Medulla oblongata (tissue), 1 donor: ENCODE data around the gene UNC5B.
A peak's percentile ranks its signal among the peaks of the same experiment; 100 is the strongest.
"Not testable (repeated sequence)": the region's sequence is repeated elsewhere in the genome, so short reads cannot be mapped to it uniquely, and the experiment has no call there.

Experiments used
- DNase-seq: peaks from one replicate; pipeline ENCODE4 v3.0.0-alpha.2; 2015; ENCODE audit errors: extremely low spot score

The UNC5B gene

GRCh38 chr10:71268247-71268691 is 55.9 kb downstream of the UNC5B start:
- DNase-seq, result peak; percentile 67

GRCh38 chr10:71268758-71269157 is 56.4 kb downstream of the UNC5B start:
- DNase-seq, result peak; percentile 59

- no peak for DNase-seq
Measured at GRCh38 chr10:71269301-71270288, 57.2 kb downstream of the UNC5B start.

GRCh38 chr10:71270301-71271220 is 58.2 kb downstream of the UNC5B start:
- peak; percentile 84 for DNase-seq

GRCh38 chr10:71271662-71272055 is 59.3 kb downstream of the UNC5B start:
- no peak for DNase-seq

- DNase-seq, result no peak
Measured at GRCh38 chr10:71272056-71272771, 59.8 kb downstream of the UNC5B start.

GRCh38 chr10:71272974-71273373 is 60.6 kb downstream of the UNC5B start:
- DNase-seq, result not testable (repeated sequence)

- DNase-seq, result no peak
Measured at GRCh38 chr10:71273506-71273905, 61.1 kb downstream of the UNC5B start.

- DNase-seq, result no peak
Measured at GRCh38 chr10:71274901-71275796, 62.8 kb downstream of the UNC5B start.

- no peak for DNase-seq
Measured at GRCh38 chr10:71276873-71277272, 64.5 kb downstream of the UNC5B start.

- DNase-seq, result peak; percentile 59
Measured at GRCh38 chr10:71277914-71278665, 65.7 kb downstream of the UNC5B start.

- DNase-seq, result peak; percentile 75
Measured at GRCh38 chr10:71278691-71279588, 66.6 kb downstream of the UNC5B start.

GRCh38 chr10:71279590-71280170 is 67.3 kb downstream of the UNC5B start:
- no peak for DNase-seq

GRCh38 chr10:71280216-71280615 is 67.8 kb downstream of the UNC5B start:
- no peak for DNase-seq

GRCh38 chr10:71280825-71281224 is 68.5 kb downstream of the UNC5B start:
- no peak for DNase-seq

GRCh38 chr10:71281646-71282322 is 69.4 kb downstream of the UNC5B start:
- DNase-seq, result no peak

GRCh38 chr10:71282323-71282680 is 69.9 kb downstream of the UNC5B start:
- DNase-seq, result no peak

- DNase-seq, result no peak
Measured at GRCh38 chr10:71283410-71283809, 71.0 kb downstream of the UNC5B start.
